Measurements from ENCODE around the gene GH1.

The GH1 gene

GRCh38 chr17:63944736-63945499 is 26.3 kb upstream of the GH1 start:
- DNase-seq (ENCODE audit: low spot score), result no peak

- no peak for DNase-seq (ENCODE audit: low spot score)
Observed at GRCh38 chr17:63943745-63944144, 25.1 kb upstream of the GH1 start.

- DNase-seq (ENCODE audit: low spot score), result no peak
Observed at GRCh38 chr17:63942309-63942985, 23.8 kb upstream of the GH1 start.

- DNase-seq (ENCODE audit: low spot score), result no peak
Observed at GRCh38 chr17:63941751-63942150, 23.1 kb upstream of the GH1 start.

- no peak for DNase-seq (ENCODE audit: low spot score)
Observed at GRCh38 chr17:63941162-63941561, 22.5 kb upstream of the GH1 start.

GRCh38 chr17:63940584-63940983 is 21.9 kb upstream of the GH1 start:
- DNase-seq (ENCODE audit: low spot score), result no peak

GRCh38 chr17:63939884-63940283 is 21.2 kb upstream of the GH1 start:
- no peak for DNase-seq (ENCODE audit: low spot score)

GRCh38 chr17:63939401-63939800 is 20.8 kb upstream of the GH1 start:
- DNase-seq (ENCODE audit: low spot score), result no peak

GRCh38 chr17:63937920-63938319 is 19.3 kb upstream of the GH1 start:
- DNase-seq (ENCODE audit: low spot score), result no peak

GRCh38 chr17:63937319-63937718 is 18.7 kb upstream of the GH1 start:
- DNase-seq (ENCODE audit: low spot score), result no peak

GRCh38 chr17:63934183-63935112 is 15.8 kb upstream of the GH1 start:
- DNase-seq (ENCODE audit: low spot score), result no peak

GRCh38 chr17:63933598-63933997 is 15.0 kb upstream of the GH1 start:
- no peak for DNase-seq (ENCODE audit: low spot score)

GRCh38 chr17:63932721-63933120 is 14.1 kb upstream of the GH1 start:
- DNase-seq (ENCODE audit: low spot score), result no peak

- no peak for DNase-seq (ENCODE audit: low spot score)
Observed at GRCh38 chr17:63931981-63932561, 13.4 kb upstream of the GH1 start, which contains the start of gene CD79B. CD79B (minus strand) TSS chr17:63932331; CDS start chr17:63932261, 70 bp downstream.

GRCh38 chr17:63930951-63931575 is 12.4 kb upstream of the GH1 start:
- DNase-seq (ENCODE audit: low spot score), result peak; percentile 20

- DNase-seq (ENCODE audit: low spot score), result no peak
Observed at GRCh38 chr17:63929860-63930766, 11.5 kb upstream of the GH1 start.

- no peak for DNase-seq (ENCODE audit: low spot score)
Observed at GRCh38 chr17:63928966-63929695, 10.5 kb upstream of the GH1 start.

GRCh38 chr17:63928172-63928666 is 9.6 kb upstream of the GH1 start:
- no peak for DNase-seq (ENCODE audit: low spot score)

GRCh38 chr17:63927464-63928171 is 9.0 kb upstream of the GH1 start:
- DNase-seq (ENCODE audit: low spot score), result no peak
